Endometrial microvascular endothelial cells (primary cell): ENCODE results near the gene PRDX1. TPM values are rescaled to one million over a fixed set of nuclear protein-coding genes. Genes with fewer than 3 reads are reported as not detected.
"Not testable (repeated sequence)": the region's sequence is repeated elsewhere in the genome, so short reads cannot be mapped to it uniquely, and the experiment has no call there.

Experiments used
- in situ Hi-C: cut with HindIII; loops from 2 replicates; pipeline ENCODE4 v1.10.0; 2017; ENCODE audit warnings: low sequenced_read_pairs, low pct_unique_long_range_greater_than_20kb; ENCODE audit errors: inconsistent ontology term
- total RNA-seq: library from RNA; depleted of rRNA; stranded (reverse); fragments of >200 nt; gene quantifications from one replicate; pipeline ENCODE4 v1.2.3, GENCODE V29; 2015; ENCODE audit errors: inconsistent ontology term

Gene PRDX1
- total RNA-seq, 1 donor from 2014 or later = 1,007 TPM

DNA sequence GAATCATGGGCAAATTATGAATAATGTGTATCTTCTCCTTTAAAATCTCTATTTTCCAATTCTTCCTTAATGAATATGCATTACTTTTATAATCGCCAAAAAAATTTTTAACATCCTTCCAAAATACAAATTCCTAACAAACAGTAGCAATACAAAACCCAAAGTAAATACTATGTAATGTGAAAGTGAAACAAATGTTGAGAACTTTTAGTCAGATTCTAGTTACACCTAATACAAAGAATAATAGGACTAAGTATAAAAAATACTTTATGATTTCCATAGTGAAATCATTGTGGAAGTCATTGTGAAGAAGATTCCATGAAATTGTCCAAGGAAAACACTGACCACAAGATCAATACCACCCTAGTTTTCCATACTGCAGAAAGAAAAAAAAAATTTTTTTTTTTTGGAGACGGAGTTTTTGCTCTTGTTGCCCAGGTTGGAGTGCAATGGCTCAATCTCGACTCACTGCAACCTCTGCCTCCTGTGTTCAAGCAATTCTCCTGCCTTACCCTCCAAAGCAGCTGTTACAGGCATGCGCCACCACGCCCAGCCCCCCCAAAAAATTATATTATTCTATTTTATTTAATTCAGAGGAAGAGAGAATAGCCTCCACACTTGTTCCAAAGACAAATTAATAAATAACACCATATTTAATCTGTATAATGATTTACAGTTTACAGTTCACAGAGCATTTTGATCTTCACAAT is 42.5 kb downstream of the PRDX1 start:
- in situ Hi-C loops = no loop called here

DNA sequence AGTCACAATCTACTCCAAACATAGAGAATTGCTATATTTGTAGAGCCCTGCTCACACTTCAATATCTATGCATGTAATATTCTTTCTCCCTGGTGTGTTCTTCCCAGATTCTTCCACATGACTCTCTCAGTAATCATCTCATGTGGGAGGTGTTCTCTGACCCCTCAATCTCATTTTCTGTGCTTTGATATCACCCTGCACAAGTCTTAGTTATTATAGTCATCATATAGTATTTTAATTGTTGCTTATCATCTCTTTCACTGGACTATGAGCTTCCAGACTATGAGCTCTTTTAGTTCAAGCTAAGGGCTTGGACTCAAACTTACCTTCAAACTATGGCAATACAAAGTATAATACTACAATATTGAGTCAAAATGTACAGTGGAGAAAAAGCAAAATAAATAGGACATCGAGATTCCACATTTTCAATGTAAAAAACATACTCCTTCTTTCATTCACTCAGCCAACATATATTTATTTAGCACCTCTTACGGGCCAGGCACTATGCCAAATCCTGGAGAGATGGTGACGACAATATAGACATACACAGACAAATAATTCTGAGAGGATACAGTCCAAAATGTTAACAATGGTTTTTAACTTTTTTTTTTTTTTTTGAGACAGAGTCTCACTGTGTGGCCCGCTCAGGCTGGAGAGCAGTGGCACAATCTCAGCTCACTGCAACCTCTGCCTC is 43.4 kb downstream of the PRDX1 start:
- in situ Hi-C loops = no loop called here

DNA sequence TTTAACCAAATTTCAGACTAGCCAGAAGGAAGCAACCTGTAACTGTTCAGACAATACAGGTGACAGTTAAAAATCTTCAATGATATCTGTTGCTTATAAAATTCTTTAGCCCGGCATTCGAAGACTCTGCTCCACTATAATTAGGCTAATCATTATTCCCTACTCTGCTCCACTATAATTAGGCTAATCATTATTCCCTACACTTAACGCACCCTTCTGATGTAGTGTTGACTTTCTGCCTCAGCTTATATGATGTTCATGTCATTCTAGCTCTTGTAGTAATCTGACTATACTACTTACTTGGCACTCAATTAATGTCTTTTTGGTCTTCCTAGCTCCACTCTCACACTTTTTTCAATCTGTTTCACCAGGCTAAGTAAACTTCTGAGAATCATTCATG is 44.0 kb downstream of the PRDX1 start:
- in situ Hi-C loops = no loop called here

DNA sequence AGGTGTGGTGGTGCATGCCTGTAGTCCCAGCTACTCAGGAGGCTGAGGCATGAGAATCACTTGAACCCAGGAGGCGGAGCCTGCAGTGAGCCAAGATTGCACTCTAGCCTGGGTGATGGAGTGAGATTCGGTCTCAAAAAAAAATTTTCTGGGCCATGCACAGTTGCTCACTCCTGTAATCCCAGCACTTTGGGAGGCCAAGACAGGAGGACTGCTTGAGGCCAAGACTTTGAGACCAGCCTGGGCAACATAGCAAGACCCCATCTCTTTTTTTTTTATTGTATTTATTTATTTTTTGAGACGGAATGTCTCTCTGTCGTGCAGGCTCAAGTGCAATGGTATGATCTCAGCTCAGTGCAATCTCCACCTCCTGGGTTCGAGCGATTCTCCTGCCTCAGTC is 47.5 kb downstream of the PRDX1 start:
- in situ Hi-C loops = not testable (repeated sequence)

DNA sequence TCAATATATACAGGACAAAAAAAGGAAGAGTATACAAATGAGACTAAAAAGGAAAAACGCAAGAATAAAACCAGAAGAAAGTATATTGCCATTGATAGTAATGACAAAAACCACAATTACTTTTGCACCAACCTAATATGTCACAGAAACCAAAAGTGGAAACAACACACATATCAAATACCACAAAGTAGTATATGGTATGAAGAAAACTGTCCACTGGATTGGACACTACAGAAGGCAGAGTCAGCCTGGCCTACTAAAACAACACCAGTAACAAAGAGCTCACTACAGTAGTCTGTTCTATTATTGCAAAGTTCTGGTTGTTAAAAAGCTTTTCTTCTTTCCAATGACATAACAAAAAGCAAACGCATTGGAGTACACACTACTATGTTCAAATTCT is 48.4 kb downstream of the PRDX1 start:
- in situ Hi-C loops = no loop called here

DNA sequence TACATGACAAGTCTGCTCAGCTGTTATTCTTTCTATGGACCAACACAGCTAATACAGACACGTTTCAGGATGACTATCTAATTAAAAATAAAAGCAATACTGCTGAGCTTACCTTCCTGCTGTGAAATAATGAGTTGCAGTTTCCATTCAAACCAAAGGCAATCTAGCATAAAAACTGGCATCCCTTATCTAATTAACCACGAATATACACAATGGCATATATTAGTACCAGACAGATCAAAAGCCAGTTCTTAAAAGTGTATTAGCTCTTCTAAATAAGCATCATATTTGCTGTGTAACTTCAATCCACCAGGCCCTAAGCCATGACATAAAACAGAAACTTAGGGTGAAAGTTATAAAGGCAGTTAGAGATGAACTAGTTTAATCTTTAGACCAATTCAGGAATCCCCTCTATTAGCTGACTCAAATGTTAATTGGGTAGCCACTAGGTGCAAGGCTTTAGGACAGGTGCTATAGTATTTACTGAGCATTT is 51.3 kb downstream of the PRDX1 start:
- in situ Hi-C loops = no loop called here

DNA sequence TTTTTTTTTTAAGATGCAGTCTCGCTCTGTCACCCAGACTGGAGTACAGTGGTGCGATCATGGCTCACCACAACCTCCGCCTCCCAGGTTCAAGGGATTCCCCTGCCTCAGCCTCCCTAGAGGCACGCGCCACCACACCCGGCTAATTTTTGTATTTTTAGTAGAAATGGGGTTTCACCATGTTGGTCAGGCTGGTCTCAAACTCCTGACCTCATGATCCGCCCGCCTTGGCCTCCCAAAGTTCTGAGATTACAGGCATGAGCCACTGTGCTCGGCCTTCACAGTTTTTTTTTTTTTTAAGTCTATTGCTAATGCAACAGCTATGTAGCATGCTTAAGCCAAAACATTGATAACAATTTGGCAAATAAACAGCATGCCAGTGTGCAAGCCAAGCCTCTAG is 54.3 kb downstream of the PRDX1 start:
- in situ Hi-C loops = not testable (repeated sequence)

DNA sequence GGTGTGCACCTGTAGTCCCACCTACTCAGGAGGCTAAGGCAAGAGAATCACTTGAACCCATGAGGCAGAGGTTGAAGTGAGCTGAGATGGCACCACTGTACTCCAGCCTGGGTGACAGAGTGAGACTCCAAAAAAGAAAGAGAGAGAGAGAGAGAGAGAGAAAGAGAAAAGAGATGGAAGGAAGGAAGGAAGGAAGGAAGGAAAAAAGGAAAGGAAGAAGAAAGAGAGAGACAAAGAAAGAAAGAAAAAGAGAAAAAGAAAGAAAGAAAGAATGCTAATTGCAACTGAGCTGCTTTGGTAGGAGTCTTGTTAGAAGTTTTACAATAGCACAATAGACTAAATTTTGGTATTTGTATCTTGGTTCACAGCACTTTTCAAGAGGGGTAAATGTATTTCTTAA is 56.4 kb downstream of the PRDX1 start:
- in situ Hi-C loops = no loop called here

Other genes with a start within 250 kb of the PRDX1 start
- 9.1 TPM for gene HPDL, start 195.0 kb downstream of the PRDX1 start, total RNA-seq
- gene TOE1, start 181.7 kb downstream of the PRDX1 start, total RNA-seq = 43.5 TPM
- gene MUTYH, start 181.4 kb downstream of the PRDX1 start, total RNA-seq = 15.2 TPM
- gene TESK2, start 30.7 kb downstream of the PRDX1 start, total RNA-seq = 0.37 TPM
- gene CCDC163, start 21.8 kb downstream of the PRDX1 start, total RNA-seq = 6.0 TPM
- gene MMACHC, start 21.6 kb downstream of the PRDX1 start, total RNA-seq = 7.4 TPM
- 114 TPM for gene AKR1A1, start 28.9 kb upstream of the PRDX1 start, total RNA-seq
- gene NASP, start 62.2 kb upstream of the PRDX1 start, total RNA-seq = 105 TPM
- gene CCDC17, start 102.2 kb upstream of the PRDX1 start, total RNA-seq = not detected
- gene GPBP1L1, start 164.6 kb upstream of the PRDX1 start, total RNA-seq = 54.6 TPM
- gene TMEM69, start 166.3 kb upstream of the PRDX1 start, total RNA-seq = 50.3 TPM
- gene IPP, start 228.8 kb upstream of the PRDX1 start, total RNA-seq = 8.5 TPM